NCI-H345 treated with DMSO at 0.1 percent for 48 hours (cell line): Measurements from ENCODE around the gene E2F3.
"Not testable (repeated sequence)": the region's sequence is repeated elsewhere in the genome, so short reads cannot be mapped to it uniquely, and the experiment has no call there.

ENCODE experiments used
- DNase-seq: peaks from one replicate; lab custom pipeline; 2025; ENCODE audit not compliant: unreplicated experiment; lab: John Stamatoyannopoulos, UW

E2F3 gene

DNA sequence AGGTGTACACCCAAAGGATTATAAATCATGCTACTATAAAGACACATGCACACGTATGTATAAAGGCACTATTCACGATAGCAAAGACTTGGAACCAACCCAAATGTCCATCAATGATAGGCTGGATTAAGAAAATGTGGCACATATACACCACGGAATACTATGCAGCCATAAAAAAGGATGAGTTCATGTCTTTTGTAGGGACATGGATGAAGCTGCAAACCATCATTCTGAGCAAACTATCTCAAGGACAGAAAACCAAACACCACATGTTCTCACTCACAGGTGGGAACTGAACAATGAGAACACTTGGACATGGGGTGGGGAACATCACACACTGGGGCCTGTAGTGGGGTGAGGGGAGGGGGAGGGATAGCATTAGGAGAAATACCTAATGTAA, 123.5 kb downstream of the E2F3 start:
- not testable (repeated sequence) for DNase-seq

DNA sequence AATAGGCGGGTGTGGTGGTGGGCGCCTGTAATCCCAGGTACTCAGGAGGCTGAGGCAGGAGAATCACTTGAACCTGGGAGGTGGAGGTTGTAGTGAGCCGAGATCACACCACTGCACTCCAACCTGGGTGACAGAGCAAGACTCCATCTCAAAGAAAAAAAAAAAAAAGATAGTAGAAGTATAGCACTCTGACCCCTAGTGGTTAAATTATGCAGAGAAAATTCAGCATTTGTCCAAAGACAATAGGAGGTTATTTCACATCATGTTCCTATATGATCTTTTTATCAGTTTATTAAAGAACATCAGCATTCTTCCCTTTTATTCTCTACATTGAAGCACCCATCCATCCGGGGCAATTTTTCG, 127.4 kb downstream of the E2F3 start:
- peak; percentile 2 for DNase-seq

DNA sequence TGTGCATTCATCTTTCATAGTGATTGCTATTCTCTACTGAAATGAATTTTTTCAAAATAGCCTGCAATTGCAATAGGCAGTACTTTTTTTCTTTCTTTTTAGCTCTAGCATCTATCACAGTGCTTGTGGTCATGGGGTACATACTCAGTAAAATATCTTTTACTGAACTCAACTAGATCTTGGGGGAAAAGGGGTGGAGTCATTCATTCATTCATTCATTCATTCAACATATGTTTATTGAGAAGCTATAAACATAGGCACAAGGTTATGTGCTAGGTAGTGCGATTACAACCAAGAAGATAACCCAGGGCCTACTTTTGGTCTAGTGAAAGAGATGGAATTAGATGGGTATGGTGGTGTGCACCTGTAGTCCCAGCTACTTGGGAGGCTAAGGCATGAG, 131.2 kb downstream of the E2F3 start:
- DNase-seq: no peak

DNA sequence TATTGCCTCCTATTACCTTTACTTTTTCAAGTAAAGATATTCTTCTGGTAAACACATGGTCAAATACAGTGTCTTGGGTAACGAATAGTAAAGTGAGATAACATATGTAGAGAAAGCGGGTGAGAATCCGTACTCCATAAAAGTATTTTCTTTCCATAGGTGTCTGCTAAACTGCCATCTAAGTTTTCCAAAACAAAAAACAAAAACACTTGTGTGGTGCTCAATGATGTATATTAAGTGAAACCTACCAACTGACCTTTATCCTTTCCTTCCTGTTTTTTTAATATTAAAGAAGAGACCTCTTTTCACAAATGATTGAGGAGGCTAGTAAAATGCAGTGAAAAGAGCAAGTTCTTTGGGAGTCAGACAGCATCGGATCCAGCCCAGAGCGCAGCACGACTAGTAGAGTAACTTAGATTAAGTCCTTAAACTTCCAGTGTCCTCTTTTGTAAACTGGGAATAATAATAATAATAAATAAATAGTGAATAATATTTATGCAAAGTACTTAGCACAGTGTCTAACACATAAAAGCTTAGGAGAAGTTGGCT, 132.1 kb downstream of the E2F3 start:
- DNase-seq: no peak

DNA sequence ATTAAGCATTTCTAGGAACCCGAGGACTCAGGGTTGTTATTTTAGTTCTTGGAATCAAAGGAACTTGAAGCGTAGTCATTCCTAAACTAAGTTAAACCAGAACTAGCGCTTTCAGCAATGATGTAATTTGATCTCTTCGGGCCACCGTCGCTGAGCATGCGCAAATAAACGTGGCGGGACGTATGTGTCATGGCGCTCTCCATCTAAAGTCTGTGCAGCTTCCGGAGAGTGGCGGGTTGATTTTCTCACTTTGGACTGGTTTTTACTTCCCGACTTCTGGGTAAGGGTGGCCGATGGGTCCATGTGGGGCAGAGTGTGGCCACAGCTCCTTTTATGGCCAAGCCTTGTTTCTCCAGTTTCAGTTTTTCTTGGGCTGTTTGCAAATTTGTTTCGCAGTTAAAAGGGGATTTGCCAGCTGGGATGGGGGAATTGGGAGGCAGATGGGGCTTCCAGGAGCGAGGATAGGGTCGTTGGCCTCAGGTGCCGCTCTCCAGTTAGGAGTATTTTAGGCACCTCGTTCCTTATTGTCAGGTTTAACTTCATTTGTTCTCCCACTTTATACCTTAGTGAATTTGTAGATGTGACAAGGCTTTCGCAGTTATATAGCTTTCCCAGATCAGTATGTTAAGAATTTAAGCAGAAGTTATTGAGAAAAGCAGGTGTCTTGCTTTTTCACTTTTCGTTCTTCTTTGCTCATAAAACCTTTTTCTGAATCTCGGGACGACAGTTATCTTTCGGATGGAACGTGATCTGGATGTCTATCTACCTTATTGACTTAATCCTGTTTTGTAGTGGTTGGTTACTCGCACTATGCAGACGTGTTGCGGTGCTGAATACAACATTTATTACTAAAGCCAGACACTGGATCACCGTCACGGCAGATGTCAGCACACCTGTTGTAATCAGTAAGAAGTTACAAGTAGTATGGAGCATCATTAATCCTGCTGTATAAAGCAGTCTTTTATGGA, 132.9 kb downstream of the E2F3 start, which contains the start of gene CDKAL1:
Gene CDKAL1, plus strand, starts transcription at position 163 of the 968 bp plus-strand sequence. CDS start 11,894 bp downstream, outside the sequence.
- peak; percentile 84 for DNase-seq

DNA sequence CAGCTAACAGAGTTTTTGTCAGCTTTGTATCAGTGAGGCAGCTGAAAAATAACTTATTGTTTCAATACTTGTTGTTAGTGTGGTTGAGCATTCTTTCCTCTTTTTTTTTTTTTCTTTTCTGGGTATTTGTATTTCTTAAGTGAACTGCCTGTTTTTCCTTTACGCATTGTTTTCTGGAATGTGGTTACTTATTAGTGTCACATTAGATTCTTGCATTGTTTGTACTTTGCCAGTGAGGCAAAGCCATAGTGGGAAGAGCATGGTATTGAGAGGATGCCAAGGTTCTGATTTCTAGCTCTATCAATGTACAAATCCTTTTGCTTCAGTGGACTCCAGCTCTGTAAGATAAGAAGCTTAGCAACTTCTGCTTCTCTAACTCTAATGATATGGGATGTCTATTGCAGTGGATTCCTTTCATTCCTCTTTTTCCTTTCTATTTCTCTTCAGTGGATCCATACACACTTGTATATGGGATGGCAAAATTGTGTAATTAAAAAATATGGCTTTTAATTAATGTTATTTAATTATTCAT, 136.5 kb downstream of the E2F3 start:
- DNase-seq: no peak

DNA sequence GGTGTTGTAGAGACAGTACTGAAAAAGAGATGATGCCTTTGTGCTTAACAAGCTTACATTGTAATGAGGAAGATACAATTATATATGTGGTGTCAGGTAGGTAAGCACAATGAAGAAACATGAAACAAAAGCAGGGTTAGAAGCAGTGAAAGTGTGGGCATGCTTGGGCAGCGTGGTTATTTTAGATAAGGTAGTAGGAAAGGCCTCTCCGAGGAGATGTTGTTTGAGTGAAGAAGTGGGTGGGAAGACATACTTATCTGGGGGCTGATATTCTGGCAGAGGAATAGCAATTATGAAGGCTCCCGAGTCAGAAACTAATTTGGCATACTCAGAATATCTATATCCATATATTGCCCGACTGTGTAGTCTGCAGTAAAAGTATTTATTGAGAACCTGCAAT, 137.2 kb downstream of the E2F3 start:
- no peak for DNase-seq

DNA sequence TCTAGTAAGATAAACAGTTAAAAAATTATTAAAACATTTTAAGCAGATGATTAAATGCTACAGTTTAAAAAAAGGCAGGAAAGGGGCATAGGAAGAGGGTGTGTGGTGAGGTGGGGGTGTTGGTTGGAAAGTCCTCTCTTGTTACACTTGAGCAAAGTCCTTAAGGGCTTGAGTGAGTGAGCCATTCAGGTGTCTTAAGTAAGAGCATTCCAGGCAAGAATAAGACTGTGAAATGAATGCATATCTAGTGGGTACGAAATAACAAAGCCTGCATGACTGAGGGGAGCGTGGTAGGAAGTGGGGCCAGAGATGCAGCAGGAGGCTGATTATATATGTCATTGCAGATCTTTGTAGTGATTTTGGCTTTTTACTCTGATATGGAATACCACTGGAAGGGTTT, 137.7 kb downstream of the E2F3 start:
- DNase-seq: no peak

DNA sequence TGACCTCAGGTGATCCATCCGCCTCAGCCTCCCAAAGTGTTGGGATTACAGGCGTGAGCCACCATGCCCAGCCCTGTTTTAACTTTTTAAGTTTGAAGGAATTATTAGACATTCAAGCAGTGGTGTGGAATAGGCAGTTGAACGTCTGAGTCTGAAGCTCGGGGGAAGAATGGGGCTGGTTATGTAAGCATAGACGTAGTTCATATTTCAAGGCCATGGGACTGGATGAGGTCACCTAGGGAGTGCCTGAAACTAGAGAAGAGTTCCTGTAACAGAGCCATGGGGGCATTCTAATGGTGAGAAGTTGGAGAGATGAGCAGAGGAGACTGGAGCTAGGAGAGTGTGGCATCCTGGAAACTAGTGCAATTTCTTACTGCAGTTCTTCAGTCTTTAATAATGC, 139.0 kb downstream of the E2F3 start:
- no peak for DNase-seq

DNA sequence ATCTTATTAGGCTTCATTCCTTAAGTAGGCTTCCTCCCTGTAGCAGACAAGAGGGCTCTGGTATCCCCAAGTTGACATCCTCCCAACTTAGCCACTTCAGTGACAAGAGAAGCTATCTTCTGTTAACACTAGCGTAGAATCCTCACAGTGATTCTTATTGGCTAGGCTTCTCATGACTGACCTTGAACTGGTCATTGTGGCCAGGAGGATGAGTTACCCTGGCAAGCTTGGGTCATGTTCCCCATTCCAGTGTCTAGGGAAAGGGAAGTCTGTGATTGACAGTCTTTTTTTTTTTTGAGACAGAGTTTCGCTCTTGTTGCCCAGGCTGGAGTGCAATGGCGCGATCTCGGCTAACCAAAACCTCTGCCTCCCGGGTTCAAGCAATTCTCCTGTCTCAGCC, 139.7 kb downstream of the E2F3 start:
- DNase-seq: no peak

DNA sequence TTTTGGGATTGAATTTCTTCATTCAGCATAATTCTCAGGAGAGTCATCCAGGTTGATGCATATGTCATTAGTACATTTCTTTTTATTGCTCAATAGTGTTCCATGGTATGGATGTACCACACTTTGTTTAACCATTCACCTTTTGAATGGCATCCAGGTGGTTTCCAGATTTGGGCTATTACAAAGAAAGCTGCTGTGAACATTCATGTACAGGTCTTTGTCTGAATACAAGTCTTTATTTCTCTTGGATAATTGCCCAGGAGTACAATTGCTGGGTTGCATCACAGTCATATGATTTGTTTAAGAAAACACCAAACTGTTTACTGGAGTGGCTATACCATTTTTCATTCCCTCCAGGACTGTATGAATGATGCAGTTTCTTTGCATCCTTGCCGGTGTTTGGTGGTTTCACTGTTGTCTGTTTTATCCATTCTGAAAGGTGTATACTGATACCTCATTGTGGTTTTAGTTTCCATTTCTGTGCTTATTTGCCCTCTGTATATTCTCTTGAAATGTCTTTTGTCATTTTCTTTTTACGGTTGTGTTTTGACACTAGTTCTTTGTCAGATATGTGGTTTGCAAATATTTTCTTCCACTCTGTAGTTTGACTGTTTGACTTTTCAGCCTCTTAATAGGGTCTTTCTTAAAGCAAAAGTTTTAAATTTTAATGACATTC, 141.4 kb downstream of the E2F3 start:
- peak; percentile 97 for DNase-seq
